Activated CD4-positive, alpha-beta T cell treated with anti-CD3 and anti-CD28 coated beads, Interleukin-10, Interleukin-2, amounts not matched to agents 100 ng/mL and 50 ng/mL, durations not matched to agents 16 hours and 8 hours (primary cell): Measurements from ENCODE around the gene LRRC49.
"Not testable (repeated sequence)": the region's sequence is repeated elsewhere in the genome, so short reads cannot be mapped to it uniquely, and the experiment has no call there.

ENCODE experiments used
- DNase-seq: peaks from one replicate; pipeline ENCODE4 v3.0.0-alpha.2; 2020

LRRC49 gene

GRCh38 chr15:70998319-70998718 lies 105.7 kb downstream of the LRRC49 start:
- no peak for DNase-seq

- no peak for DNase-seq
Observed at GRCh38 chr15:71002316-71002715, 109.7 kb downstream of the LRRC49 start.

- no peak for DNase-seq
Observed at GRCh38 chr15:71003319-71003718, 110.7 kb downstream of the LRRC49 start.

GRCh38 chr15:71004506-71004905 lies 111.9 kb downstream of the LRRC49 start:
- not testable (repeated sequence) for DNase-seq

GRCh38 chr15:71005895-71006294 lies 113.3 kb downstream of the LRRC49 start:
- DNase-seq, result no peak

- DNase-seq, result no peak
Observed at GRCh38 chr15:71008250-71008870, 115.7 kb downstream of the LRRC49 start.

- DNase-seq, result no peak
Observed at GRCh38 chr15:71010472-71010871, 117.8 kb downstream of the LRRC49 start.

- no peak for DNase-seq
Observed at GRCh38 chr15:71010997-71011396, 118.4 kb downstream of the LRRC49 start.

- peak; percentile 2 for DNase-seq
Observed at GRCh38 chr15:71011503-71012155, 119.0 kb downstream of the LRRC49 start.

GRCh38 chr15:71013446-71013845 lies 120.8 kb downstream of the LRRC49 start:
- no peak for DNase-seq

GRCh38 chr15:71015342-71015741 lies 122.7 kb downstream of the LRRC49 start:
- DNase-seq, result no peak

GRCh38 chr15:71031232-71031631 lies 138.6 kb downstream of the LRRC49 start:
- not testable (repeated sequence) for DNase-seq

GRCh38 chr15:71035478-71035877 lies 142.9 kb downstream of the LRRC49 start:
- not testable (repeated sequence) for DNase-seq

- no peak for DNase-seq
Observed at GRCh38 chr15:71042356-71042922, 149.8 kb downstream of the LRRC49 start.

GRCh38 chr15:71043373-71043772 lies 150.7 kb downstream of the LRRC49 start:
- DNase-seq, result no peak

- DNase-seq, result no peak
Observed at GRCh38 chr15:71044006-71044405, 151.4 kb downstream of the LRRC49 start.

GRCh38 chr15:71046146-71046545 lies 153.5 kb downstream of the LRRC49 start:
- not testable (repeated sequence) for DNase-seq

GRCh38 chr15:71048913-71049675 lies 156.5 kb downstream of the LRRC49 start:
- no peak for DNase-seq

GRCh38 chr15:71049706-71050422 lies 157.2 kb downstream of the LRRC49 start:
- no peak for DNase-seq

GRCh38 chr15:71050461-71050860 lies 157.8 kb downstream of the LRRC49 start:
- no peak for DNase-seq

GRCh38 chr15:71051539-71051938 lies 158.9 kb downstream of the LRRC49 start:
- no peak for DNase-seq

- DNase-seq, result no peak
Observed at GRCh38 chr15:71052356-71052755, 159.7 kb downstream of the LRRC49 start.
